ENCODE results near the gene SEC14L5.

SEC14L5 gene

GRCh38 chr16:5062790-5063765 lies 104.9 kb downstream of the SEC14L5 start:
- no peak for DNase-seq (ENCODE audit: extremely low read depth in 1 of 2, low read depth in 1 of 2)

GRCh38 chr16:5064915-5065314 lies 106.8 kb downstream of the SEC14L5 start:
- DNase-seq (ENCODE audit: extremely low read depth in 1 of 2, low read depth in 1 of 2), result no peak

GRCh38 chr16:5065326-5065725 lies 107.2 kb downstream of the SEC14L5 start:
- DNase-seq (ENCODE audit: extremely low read depth in 1 of 2, low read depth in 1 of 2), result no peak

GRCh38 chr16:5065813-5066212 lies 107.7 kb downstream of the SEC14L5 start, which contains the start of gene C16orf89:
Gene C16orf89, minus strand, starts transcription at chr16:5065956. Its CDS starts 48 bp downstream, at chr16:5065908.
- DNase-seq (ENCODE audit: extremely low read depth in 1 of 2, low read depth in 1 of 2), result no peak

GRCh38 chr16:5066511-5066910 lies 108.4 kb downstream of the SEC14L5 start:
- no peak for DNase-seq (ENCODE audit: extremely low read depth in 1 of 2, low read depth in 1 of 2)

Data from activated CD8-positive, alpha-beta memory T cell treated with anti-CD3 and anti-CD28 coated beads for 1 hour (primary cell).